ENCODE measurements around the gene VTI1A.
"Not testable (repeated sequence)": the region's sequence is repeated elsewhere in the genome, so short reads cannot be mapped to it uniquely, and the experiment has no call there.

The VTI1A gene

GRCh38 chr10:112590786-112591185 is 143.8 kb downstream of the VTI1A start:
- DNase-seq: not testable (repeated sequence)

GRCh38 chr10:112593023-112593422 is 146.0 kb downstream of the VTI1A start:
- DNase-seq: no peak

- no peak for DNase-seq
These were observed 154.4 kb downstream of the VTI1A start for GRCh38 chr10:112601214-112602090.

DNA sequence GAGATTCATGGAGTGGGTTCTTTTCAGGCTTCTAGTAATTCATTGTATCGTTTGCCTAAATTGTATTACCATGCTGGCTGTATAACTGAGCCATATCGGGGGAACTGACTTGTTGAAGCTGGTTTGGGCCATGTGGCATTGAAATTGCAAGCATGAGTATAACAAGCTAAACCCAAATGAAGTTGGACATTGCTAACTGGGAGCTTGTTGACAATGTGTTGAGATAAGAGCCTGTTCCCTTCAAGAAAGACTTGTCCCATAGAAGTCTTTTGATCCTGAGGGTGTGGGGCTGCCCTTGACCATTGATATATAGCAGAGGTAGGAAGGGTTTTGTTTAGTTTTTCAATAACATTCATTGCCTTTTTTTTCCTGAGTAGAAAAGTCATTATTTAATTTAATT is 156.0 kb downstream of the VTI1A start:
- no peak for DNase-seq

DNA sequence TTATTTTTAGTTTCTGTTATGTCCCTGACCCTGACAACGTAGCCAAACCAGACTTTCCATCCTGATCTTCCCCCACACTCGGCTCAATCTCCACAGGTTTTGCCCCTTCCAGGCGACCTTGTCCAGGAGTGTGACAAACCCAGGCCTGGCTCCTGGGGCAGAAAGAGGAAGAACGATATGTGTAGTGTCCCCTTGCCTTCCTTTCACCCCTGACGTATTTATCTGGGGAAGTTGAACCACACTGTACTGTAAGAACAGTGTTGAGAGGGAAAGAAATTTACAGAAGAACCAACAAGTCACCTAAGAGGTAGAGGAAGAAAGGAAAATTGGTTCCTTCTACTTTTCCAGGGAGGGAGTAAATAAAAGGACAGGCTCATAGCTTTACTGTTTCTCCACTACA is 158.0 kb downstream of the VTI1A start:
- DNase-seq: no peak

GRCh38 chr10:112607506-112607905 is 160.5 kb downstream of the VTI1A start:
- no peak for DNase-seq

DNA sequence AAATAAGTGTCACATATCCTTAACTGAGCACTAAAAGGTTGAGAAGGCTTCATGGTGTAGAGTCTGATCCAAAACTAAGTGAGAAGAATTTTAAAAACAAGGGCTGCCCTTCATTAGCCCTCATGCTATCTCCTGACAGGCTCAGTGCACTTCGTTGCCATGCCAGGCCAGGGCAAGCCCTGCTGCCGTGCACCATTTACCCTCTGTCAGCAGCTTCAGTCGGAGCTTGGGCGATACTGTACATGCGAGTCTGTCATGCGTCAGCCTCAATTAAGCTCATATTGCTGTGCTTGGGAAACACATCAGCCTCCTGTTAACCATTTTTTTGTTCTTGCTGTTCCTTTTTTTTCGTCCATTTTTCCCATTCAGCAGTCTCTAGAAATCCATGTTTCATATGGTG is 166.6 kb downstream of the VTI1A start:
- DNase-seq: no peak

DNA sequence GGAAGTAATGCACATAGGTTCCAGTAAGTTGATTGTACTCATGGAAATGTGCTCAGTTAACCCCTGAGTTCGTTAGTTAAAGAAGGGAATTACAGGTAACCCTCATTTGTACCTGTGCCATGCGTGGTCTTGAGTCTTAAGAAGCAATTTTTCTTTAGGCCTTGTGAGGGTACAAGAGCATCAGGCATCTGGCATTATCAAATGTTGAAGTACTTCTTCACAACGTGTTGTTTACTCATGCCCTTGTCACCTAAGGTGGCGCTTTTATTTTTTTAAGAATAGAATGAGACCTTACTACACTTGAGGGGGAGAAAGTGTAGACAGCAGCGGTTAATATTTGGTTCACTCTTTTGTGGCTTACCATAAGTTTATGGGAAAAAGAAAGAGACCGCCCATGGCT is 167.1 kb downstream of the VTI1A start:
- no peak for DNase-seq

- no peak for DNase-seq
These were observed 167.6 kb downstream of the VTI1A start for GRCh38 chr10:112614586-112614985.

DNA sequence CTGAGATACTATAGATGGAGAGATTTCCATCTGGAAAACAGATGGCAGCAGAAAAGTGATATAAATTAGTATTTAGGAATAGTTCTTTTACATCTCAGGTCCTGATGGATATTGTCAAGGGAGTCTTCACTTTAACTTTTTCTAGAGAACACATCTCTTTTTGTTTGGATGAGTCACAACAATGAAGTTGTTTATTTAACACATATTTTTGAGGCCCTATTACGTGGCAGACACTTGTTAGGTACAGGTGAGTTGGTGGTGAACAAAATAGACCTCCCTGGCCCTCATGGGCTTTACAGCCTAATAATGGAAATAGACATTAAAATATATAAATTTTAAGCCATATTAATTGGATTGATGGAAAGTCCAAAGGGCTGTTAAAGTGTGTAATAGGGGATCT is 168.3 kb downstream of the VTI1A start:
- no peak for DNase-seq

DNA sequence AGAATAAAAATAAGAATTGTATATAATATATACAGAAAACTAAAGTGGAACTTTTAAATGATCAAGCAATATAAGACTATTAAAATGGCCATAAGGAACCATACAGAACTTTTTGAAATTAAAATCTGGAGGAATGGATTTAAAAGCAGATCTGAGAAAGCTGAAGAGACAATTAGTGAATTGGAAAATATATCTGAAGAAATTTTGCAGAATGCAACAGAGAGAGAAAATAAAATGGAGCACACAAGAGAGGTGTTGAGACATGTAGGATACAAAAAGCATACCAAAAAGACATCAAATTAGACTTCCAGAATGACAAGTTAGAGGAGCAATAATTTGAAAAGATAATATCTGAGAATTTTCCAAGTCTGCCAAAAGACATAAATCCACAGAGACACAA is 169.6 kb downstream of the VTI1A start:
- DNase-seq: no peak

DNA sequence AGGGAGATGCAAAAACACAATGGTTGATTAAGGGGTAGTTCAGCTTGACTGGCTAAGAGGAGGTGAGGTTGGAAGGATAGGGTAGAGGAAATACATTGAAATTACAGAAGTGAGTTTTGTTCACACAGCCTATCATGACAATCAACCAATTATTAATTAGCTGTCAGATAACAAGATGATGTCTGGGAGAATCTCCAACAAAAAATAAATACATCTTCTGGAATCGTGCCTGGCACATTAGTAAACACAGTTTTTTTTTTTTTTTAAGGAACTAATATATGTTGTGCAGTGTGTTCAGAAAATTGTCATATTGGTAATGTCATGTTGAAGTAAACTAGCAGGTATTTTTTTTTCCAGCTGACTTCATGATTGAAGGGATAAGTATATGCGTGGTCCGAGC is 171.8 kb downstream of the VTI1A start:
- DNase-seq: no peak

- no peak for DNase-seq
These were observed 172.5 kb downstream of the VTI1A start for GRCh38 chr10:112619556-112619955.

- DNase-seq: no peak
These were observed 175.8 kb downstream of the VTI1A start for GRCh38 chr10:112622786-112623185.

GRCh38 chr10:112624546-112625048 is 177.6 kb downstream of the VTI1A start:
- DNase-seq: no peak

DNA sequence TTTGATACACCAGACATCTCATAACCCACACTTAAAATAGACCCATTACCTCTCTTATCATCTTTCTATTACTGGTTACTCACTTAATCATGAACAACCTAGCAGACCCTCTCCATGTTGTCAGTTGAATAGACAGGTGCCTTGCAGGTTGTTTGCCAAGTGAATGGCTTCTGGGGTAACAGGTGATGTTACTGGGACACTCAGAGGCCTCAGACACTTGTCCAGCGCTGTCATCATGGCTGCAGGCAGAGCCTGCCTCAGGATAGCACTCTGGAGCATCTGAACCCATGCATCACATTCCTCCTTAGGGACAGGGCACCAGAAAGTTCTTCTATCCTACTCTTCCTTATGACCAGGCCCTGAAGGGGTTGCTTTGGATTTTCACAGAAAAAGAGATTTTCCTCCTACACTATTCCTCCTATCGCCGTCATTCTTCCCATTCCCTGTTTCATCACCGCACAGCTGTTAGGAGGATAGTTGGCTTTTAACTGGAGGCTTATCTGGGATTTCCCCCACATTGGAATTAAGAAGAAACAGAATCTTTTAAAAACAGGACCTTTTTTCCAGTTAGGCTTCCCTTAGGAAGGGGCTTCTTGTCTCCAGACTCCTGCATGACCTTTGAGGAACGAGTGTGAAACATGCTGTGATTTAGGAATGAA is 182.1 kb downstream of the VTI1A start:
- DNase-seq: no peak

DNA sequence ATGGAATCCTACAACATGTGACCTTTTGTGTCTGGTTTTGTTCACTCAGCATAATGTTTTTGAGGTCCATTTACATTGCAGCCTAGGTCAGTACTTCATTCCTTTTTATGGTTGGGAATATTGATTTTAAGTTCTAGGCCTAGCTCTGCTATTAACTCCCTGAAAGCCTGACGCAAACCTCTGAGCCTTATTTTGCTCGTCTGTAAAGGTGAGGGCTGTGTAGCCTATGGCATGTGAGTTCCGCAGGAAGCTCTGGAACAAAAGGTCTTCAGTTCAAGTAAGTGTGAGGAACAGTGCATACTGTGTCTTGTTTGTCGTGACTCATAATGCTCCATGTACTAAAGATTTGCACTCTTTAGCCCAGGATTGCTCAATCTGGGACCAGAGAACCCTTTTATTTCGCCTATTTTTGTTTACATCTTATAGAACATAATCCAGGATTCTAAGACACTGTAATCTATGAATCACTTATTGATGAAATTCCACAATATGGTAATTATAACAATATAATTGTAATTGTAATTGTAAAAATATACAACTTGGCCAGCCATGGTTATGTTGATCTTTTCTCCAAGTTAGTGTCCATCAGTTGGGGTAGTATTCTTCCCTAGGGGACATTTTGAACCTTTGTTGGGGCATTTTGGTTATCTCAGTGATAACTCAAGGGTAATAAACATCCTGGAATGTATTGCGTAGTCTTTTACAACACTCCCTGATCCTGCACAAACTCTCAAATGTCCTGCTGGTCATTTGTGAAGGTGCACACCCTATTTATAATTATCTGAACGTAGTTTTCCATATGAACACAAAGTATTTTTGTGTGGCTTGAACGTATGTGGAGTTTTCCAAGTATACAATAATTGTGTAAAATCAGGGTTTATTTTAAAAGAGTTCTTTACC is 184.7 kb downstream of the VTI1A start:
- no peak for DNase-seq

DNA sequence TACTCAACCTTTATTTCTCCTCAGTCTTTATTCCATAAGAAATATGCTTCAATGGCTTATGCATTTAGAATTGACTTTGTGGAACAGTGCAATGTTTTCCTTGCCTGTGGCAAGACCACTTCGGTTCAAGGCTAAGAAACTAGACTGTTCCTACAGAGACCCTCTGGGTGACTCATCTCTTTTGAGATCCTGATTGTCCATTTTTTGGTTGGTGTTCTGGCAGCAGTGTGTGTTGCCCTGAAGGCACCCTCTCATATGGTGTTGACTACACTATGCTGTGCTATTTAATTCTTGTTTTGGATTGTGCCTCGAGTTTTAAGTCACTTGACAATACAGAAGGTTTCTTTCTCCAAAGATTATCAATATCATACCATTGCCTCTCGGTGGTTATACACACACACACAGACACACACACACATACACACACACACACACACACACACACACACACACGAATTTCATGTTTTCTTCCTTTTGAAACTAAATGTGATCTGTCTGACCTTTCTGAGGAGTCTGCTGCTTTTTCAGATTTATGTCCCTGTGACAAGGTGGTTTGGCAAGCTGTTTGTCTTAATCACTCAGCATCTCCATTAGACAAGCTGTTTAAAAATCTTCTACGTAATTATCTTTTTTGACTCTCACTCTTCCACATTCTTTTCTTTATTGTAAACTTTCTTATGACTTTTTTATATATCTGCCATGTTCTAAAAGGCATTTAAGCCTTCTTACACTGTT is 187.2 kb downstream of the VTI1A start:
- DNase-seq: no peak

DNA sequence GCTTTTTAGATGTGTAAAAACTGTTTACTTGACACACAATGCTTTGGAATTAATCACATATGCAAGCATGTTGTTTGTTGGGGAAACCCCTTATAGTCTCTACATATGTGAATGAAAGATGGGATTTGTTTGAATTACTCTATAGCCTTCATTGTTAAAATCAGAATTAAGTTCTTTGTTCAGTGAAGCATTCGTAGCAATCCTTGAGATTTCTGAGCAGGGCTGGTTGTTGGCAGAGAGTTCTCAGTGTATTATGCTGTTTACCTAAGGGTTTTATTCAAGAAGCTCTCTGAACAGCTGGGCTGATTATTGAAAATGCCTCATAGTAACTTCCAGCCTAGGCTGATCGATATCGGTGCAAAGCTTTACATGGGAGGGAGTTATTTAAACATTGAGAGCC is 190.9 kb downstream of the VTI1A start:
- no peak for DNase-seq

DNA sequence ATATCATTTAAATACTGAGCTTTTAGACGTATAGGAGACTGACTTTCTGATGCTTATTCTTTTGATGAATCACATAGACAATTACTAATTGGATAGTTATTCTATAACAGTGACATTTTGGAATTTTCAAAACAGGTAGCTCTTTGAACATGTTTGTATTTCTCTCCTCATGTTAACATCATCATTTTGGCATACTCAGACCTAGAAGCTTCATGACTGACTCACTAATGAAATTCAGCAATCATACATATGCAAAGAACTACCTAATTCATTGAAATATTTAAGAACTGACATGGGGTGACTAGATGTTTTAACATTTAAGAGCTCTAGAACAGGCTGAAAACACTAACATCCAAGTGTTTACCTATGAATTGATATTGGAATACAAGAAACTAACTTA is 192.3 kb downstream of the VTI1A start:
- DNase-seq: no peak

- DNase-seq: no peak
These were observed 193.6 kb downstream of the VTI1A start for GRCh38 chr10:112640638-112641037.

DNA sequence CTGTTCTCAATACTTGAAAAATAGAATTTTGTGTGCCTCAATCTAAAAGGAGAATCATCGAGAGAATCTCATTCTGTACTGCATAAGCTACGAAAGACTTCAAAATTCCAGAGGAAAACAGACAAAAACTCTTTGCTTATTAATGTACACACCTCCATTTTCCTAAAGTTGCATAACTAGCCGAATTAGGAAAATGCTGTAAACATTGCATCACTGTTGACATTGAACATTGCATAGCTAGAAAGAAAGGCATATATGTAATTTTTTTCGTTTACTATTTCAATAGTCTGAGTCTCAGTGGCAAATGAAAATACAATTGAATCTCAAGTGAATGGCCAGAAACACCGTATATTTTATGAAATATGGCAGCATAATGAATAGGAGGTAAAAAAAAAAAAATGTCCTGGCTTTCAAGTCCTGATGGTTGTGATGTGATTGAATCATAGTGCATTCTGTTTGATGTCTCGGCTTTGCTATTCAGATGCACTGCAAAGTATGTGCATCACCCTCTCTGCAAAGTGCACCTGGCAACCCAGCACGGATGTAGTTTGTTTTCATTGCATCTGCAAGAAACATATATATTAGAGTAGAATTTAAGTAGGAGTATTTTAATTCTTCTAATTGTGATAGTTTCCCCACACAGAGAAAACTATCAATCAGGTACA is 196.7 kb downstream of the VTI1A start:
- no peak for DNase-seq
